Measurements from ENCODE around the gene BRAT1.

Gene BRAT1

DNA sequence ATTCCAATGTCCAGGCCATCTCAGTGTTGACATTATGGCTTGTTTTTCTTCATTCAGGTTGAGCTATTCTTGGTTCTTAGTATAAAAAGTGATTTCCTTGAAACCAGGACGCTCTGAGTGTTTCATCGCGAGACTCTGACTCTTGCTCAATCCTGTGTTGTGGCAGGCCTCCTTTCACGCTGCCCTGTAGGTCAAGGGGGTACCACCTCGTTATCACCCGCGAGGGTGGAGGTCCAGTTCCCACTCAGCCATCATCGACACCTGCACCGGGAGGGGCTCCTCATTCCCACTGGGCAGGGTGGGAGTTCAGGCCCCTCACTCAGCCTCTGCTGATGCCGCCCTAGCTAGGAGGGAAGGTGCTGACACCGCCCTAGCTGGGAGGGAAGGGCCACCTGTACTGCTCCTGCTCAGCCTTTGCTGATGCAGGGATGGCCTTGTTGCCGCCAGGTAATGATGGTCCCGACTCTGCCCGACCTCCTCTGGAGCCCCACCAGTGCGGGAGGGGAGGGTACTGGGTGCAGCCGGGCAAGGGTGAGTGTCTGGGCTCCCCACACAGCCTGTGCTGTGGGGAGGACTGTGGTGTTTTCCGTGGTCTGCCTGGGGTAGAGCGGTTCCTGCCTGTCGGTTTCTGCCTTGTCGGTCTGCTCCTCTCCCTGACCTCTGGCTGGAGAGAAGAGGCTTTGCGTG lies 19.9 kb upstream of the BRAT1 start:
- H3K4me3 ChIP-seq (ENCODE audit: low read length): no peak overlapping the region
- no peak for DNase-seq (ENCODE audit: low read depth)
- TF ChIP-seq, protein P1, sequence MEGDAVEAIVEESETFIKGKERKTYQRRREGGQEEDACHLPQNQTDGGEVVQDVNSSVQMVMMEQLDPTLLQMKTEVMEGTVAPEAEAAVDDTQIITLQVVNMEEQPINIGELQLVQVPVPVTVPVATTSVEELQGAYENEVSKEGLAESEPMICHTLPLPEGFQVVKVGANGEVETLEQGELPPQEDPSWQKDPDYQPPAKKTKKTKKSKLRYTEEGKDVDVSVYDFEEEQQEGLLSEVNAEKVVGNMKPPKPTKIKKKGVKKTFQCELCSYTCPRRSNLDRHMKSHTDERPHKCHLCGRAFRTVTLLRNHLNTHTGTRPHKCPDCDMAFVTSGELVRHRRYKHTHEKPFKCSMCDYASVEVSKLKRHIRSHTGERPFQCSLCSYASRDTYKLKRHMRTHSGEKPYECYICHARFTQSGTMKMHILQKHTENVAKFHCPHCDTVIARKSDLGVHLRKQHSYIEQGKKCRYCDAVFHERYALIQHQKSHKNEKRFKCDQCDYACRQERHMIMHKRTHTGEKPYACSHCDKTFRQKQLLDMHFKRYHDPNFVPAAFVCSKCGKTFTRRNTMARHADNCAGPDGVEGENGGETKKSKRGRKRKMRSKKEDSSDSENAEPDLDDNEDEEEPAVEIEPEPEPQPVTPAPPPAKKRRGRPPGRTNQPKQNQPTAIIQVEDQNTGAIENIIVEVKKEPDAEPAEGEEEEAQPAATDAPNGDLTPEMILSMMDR (conservative IDR thresholded peaks at IDR 0.05; ENCODE audit: low read depth, low read length): no peak

DNA sequence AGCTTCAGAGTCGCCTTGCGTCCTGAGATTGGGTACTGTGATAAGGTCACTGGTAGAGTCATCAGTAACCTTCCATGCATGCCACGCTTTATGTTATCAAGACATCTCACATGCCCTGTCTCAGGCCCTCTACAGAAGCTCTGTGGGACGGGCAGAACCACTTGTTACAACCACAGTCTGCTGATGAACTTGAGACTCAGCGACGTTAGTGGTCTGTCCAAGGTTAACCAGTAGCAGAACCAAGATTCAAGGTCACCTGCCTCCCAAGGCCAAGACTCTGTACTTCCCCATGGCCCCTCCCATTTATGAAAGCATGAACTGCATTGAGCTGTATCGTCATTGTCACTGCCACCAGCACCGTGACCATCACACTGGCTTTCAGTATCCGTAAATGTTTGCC lies 18.4 kb upstream of the BRAT1 start:
- DNase-seq (ENCODE audit: low read depth): no peak
- no peak overlapping the region for H3K4me3 ChIP-seq (ENCODE audit: low read length)
- TF ChIP-seq, protein P1 (conservative IDR thresholded peaks at IDR 0.05; ENCODE audit: low read depth, low read length): no peak

DNA sequence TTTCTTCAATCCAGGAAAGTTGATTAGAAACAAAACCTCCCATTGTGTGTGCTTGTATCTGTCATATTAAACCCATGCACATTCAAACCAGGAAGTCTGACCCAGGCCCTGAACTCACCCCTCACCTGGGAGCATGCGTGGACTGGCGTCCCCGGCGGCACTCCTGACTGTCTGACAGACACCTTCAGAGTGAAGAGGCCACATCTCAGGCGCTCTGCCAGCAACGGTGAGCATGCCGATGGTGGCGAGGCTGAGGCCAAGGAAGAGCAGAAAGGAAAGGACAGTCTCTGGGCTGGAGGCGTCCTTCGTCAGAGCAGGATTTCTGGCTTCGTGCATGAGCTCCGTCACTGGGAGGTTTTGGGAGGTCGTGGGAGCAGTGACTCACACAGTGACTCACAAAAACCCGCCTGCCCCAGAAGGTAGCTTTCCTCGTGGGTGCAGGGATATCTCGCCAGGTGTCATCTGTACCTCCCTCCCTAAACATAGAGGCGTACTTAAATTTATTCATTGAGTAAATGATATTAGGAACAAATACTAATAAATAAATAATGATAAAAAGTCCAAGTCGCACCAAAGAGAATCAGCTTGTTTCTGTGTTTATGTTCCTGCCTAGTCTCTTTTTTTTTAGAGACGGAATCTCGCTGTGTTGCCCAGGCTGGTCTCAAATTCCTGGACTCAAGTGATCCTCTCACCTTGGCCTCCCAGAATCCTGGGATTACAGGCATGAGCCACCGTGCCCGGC lies 16.9 kb upstream of the BRAT1 start:
- TF ChIP-seq, protein P1 (conservative IDR thresholded peaks at IDR 0.05; ENCODE audit: low read depth, low read length): no peak
- no peak for DNase-seq (ENCODE audit: low read depth)

DNA sequence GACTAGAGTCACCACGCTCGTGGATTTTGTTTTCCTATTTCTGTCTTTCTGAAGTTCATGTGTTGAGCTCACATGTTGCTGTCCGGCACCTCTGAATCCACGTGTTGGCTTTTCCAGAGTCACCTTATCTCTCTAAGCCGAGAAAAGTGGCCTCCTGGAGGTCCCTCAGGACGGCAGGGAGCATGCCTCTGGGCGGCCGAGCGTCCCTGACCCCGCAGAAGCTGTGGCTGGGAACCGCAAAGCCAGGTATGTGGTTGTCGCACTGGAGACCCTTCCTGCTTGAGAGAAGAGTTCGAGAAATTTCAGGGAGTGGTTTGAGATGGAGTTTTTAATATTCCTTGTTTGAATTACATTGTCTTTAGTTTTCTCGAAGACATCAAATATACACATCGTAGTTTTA lies 16.1 kb upstream of the BRAT1 start:
- TF ChIP-seq, protein P1 (conservative IDR thresholded peaks at IDR 0.05; ENCODE audit: low read depth, low read length): no peak
- DNase-seq (ENCODE audit: low read depth): no peak
- H3K4me3 ChIP-seq (ENCODE audit: low read length): no peak overlapping the region

More for the DNA sequence above, 16.9 kb upstream of the BRAT1 start:
- no peak overlapping the region for H3K4me3 ChIP-seq (ENCODE audit: low read length)

DNA sequence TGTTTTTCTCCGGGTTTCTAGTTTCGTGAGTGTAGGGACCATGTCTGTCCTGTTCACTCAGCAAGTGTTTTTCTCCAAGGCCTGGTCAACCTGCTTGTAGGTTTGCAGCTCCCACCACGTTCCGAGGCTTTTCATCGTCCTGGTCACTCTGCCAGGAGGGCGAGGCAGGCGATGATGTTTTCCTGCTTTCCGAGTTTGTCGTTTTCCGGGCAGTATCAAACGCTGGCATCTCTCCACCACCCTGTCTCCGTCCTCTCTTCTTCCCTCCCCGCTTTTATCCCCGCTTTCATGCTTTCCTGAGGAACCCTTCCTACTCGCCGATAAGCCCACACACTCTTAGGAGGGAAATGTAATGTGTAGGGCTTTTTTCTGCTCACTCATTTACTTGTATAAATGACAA lies 14.7 kb upstream of the BRAT1 start:
- no peak overlapping the region for H3K4me3 ChIP-seq (ENCODE audit: low read length)
- DNase-seq (ENCODE audit: low read depth): no peak
- TF ChIP-seq, protein P1 (conservative IDR thresholded peaks at IDR 0.05; ENCODE audit: low read depth, low read length): no peak

DNA sequence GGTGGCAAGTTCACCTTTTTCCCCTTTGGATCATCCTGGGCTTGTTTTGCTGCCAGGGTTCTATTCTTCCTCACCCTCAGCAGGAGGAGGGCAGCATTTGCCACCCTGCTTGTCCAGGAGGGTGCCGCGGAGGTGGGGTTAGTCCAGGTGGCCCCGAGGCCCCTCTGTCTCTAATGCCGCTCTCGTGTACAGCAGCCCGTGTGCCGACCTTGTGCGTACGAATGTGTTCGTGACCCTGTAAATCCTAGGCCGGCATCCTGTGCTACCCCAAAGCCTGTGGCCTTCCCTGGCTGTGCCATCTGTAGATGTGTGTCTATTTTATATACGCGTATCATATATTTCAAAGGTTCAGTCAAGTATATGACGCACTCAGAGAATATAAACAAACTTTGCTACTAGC lies 14.1 kb upstream of the BRAT1 start:
- TF ChIP-seq, protein P1 (conservative IDR thresholded peaks at IDR 0.05; ENCODE audit: low read depth, low read length): no peak
- no peak for DNase-seq (ENCODE audit: low read depth)
- no peak overlapping the region for H3K4me3 ChIP-seq (ENCODE audit: low read length)
